HG02798 (cell line): ENCODE results near the gene SELENBP1.
"Not testable (repeated sequence)": the region's sequence is repeated elsewhere in the genome, so short reads cannot be mapped to it uniquely, and the experiment has no call there.

Experiments used
- ATAC-seq: cut with Tn5 transposase; IDR thresholded peaks from one replicate; pipeline ENCODE4 v1.9.1; 2021; ENCODE audit warnings: mild to moderate bottlenecking; ENCODE audit not compliant: unreplicated experiment, poor library complexity

The SELENBP1 gene

GRCh38 chr1:151384584-151384983, 12.1 kb upstream of the SELENBP1 start:
- no peak for ATAC-seq

GRCh38 chr1:151377150-151377884, 4.8 kb upstream of the SELENBP1 start:
- no peak for ATAC-seq

GRCh38 chr1:151373196-151373595, 691 bp upstream of the SELENBP1 start:
- ATAC-seq = no peak

- no peak for ATAC-seq
These were observed 991 bp downstream of the SELENBP1 start for GRCh38 chr1:151371370-151372057.

GRCh38 chr1:151370211-151370911, 2.1 kb downstream of the SELENBP1 start:
- ATAC-seq = no peak

- ATAC-seq = no peak
These were observed 2.9 kb downstream of the SELENBP1 start for GRCh38 chr1:151369621-151370048.

- ATAC-seq = no peak
These were observed 3.2 kb downstream of the SELENBP1 start for GRCh38 chr1:151369302-151369610.

GRCh38 chr1:151368393-151369301, 3.9 kb downstream of the SELENBP1 start:
- no peak for ATAC-seq

GRCh38 chr1:151367658-151368392, 4.7 kb downstream of the SELENBP1 start:
- ATAC-seq = no peak

GRCh38 chr1:151364996-151365395, 7.5 kb downstream of the SELENBP1 start:
- ATAC-seq = no peak

GRCh38 chr1:151362308-151363155, 10.0 kb downstream of the SELENBP1 start:
- no peak for ATAC-seq

GRCh38 chr1:151361883-151362282, 10.6 kb downstream of the SELENBP1 start:
- ATAC-seq = no peak

GRCh38 chr1:151356696-151357095, 15.8 kb downstream of the SELENBP1 start:
- no peak for ATAC-seq

- no peak for ATAC-seq
These were observed 20.3 kb downstream of the SELENBP1 start for GRCh38 chr1:151352021-151352718.

GRCh38 chr1:151350323-151350722, 22.2 kb downstream of the SELENBP1 start:
- not testable (repeated sequence) for ATAC-seq

GRCh38 chr1:151347523-151348246, 24.8 kb downstream of the SELENBP1 start:
- ATAC-seq = no peak

- peak; percentile 96 for ATAC-seq
These were observed 25.6 kb downstream of the SELENBP1 start, which contains the start of gene RFX5 for GRCh38 chr1:151346769-151347522. Gene RFX5 (minus strand): TSS chr1:151347252. CDS start chr1:151346320, 932 bp downstream.
